B cell (primary cell): ENCODE data around the gene HSPH1. TPM values are rescaled to one million over a fixed set of nuclear protein-coding genes. Genes with fewer than 3 reads are reported as not detected.
"Not testable (repeated sequence)": the region's sequence is repeated elsewhere in the genome, so short reads cannot be mapped to it uniquely, and the experiment has no call there.

Source experiments
- ATAC-seq: fragments of 200-7000 bp; cut with Tn5 transposase; one replicate; pipeline ENCODE4 v1.10.0; 2021; ENCODE audit warnings: low read depth, mild to moderate bottlenecking, moderate number of reproducible peaks, moderate library complexity
- CTCF ChIA-PET: fragments of 350-600 bp; sonication (Branson Sonifier 250); formaldehyde crosslinking; loops from one replicate; lab custom pipeline; 2021; ENCODE audit warnings: antibody characterized with exemption, inconsistent platforms; lab: Charles Lee
- POLR2A ChIA-PET: fragments of 350-600 bp; sonication (Branson Sonifier 250); formaldehyde crosslinking; loops from one replicate; lab custom pipeline; 2021; ENCODE audit warnings: antibody characterized with exemption; lab: Charles Lee
- DNase-seq: peaks from one replicate; pipeline ENCODE4 v3.0.0; 2013
- H2AFZ ChIP-seq: 2 replicates; pipeline ENCODE4 v1.6.1; 2012; ENCODE audit warnings: mild to moderate bottlenecking, low read depth, low read length; ENCODE audit not compliant: insufficient read depth, poor library complexity, severe bottlenecking
- H3K27ac ChIP-seq, 2 donors: 1 replicate in 1 of 2; 2 replicates in 1 of 2; pipeline ENCODE4 v1.5.1; 2012 to 2013; ENCODE audit warnings: low read length in 2 of 2, mild to moderate bottlenecking in 2 of 2, moderate library complexity in 1 of 2
- H3K27me3 ChIP-seq, 4 experiments: fragments of 200-600 bp in 1 of 4; sonication (generic) in 1 of 4; replicated peaks in 1 of 4; 1 replicate in 2 of 4; 2 replicates in 2 of 4; pipeline versions ENCODE4 v1.6.1 to v1.7.0; 2013 to 2016; ENCODE audit warnings: low read length in 3 of 4, mild to moderate bottlenecking in 2 of 4, mixed read lengths in 1 of 4, moderate library complexity in 1 of 4; ENCODE audit not compliant: insufficient read depth in 4 of 4, control insufficient read depth in 3 of 4; ENCODE audit errors: control extremely low read depth in 1 of 4
- H3K36me3 ChIP-seq, 2 experiments: replicated peaks in 1 of 2; 1 replicate in 1 of 2; 2 replicates in 1 of 2; pipeline versions ENCODE4 v1.6.1 to v1.7.1; 2013; ENCODE audit warnings: low read length in 1 of 2; ENCODE audit not compliant: insufficient read depth in 2 of 2, control insufficient read depth in 1 of 2; ENCODE audit errors: control extremely low read depth in 1 of 2, extremely low read depth in 1 of 2
- H3K4me1 ChIP-seq, 2 donors: fragments of 200-600 bp in 1 of 2; sonication (generic) in 1 of 2; 1 replicate in 1 of 2; 2 replicates in 1 of 2; pipeline versions ENCODE4 v1.5.1 to v1.6.1; 2013 to 2017; ENCODE audit warnings: low read length in 2 of 2; ENCODE audit not compliant: control insufficient read depth in 2 of 2, insufficient read depth in 2 of 2
- H3K4me2 ChIP-seq: replicated peaks from 2 replicates; pipeline ENCODE3; 2012; ENCODE audit warnings: mild to moderate bottlenecking, low read depth, low read length; ENCODE audit not compliant: poor library complexity, severe bottlenecking
- H3K4me3 ChIP-seq, 5 experiments: fragments of 200-600 bp in 1 of 5; sonication (generic) in 1 of 5; 1 replicate in 3 of 5; 2 replicates in 2 of 5; pipeline versions ENCODE4 v1.5.1 to v1.7.0; 2011 to 2016; ENCODE audit warnings: low read length in 4 of 5, mild to moderate bottlenecking in 4 of 5, low read depth in 2 of 5, control low read depth in 1 of 5, moderate library complexity in 1 of 5; ENCODE audit not compliant: insufficient read depth in 1 of 5; ENCODE audit errors: control extremely low read depth in 1 of 5, extremely low read depth in 1 of 5
- H3K79me2 ChIP-seq: fragments of 200-600 bp; sonication (generic); one replicate; pipeline ENCODE4 v1.6.0; 2016; ENCODE audit warnings: low read length; ENCODE audit not compliant: control insufficient read depth, insufficient read depth
- H3K9ac ChIP-seq: fragments of 200-600 bp; sonication (generic); 2 replicates; pipeline ENCODE4 v1.6.1; 2017; ENCODE audit warnings: mild to moderate bottlenecking, low read length, moderate library complexity
- H3K9me3 ChIP-seq, 3 donors: one replicate each; pipeline versions ENCODE4 v1.6.1 to v1.7.1; 2013; ENCODE audit warnings: low read length in 2 of 3; ENCODE audit not compliant: control insufficient read depth in 2 of 3, insufficient read depth in 1 of 3; ENCODE audit errors: control extremely low read depth in 1 of 3
- H4K20me1 ChIP-seq: 2 replicates; pipeline ENCODE4 v1.6.0; 2012; ENCODE audit warnings: mild to moderate bottlenecking, low read length; ENCODE audit not compliant: insufficient read depth, control insufficient read depth, poor library complexity, severe bottlenecking
- H3K27ac Mint-ChIP-seq: one replicate; pipeline ENCODE4 v1.8.0; 2021; ENCODE audit warnings: mixed read lengths
- H3K27me3 Mint-ChIP-seq: one replicate; pipeline ENCODE4 v1.8.0; 2021; ENCODE audit warnings: mixed read lengths
- H3K4me1 Mint-ChIP-seq: one replicate; pipeline ENCODE4 v1.8.0; 2021; ENCODE audit warnings: mixed read lengths
- H3K4me3 Mint-ChIP-seq: one replicate; pipeline ENCODE4 v1.8.0; 2021; ENCODE audit warnings: mixed read lengths
- H3K9me3 Mint-ChIP-seq: one replicate; pipeline ENCODE4 v1.8.0; 2022; ENCODE audit warnings: mixed read lengths; ENCODE audit not compliant: insufficient read depth
- EZH2 ChIP-seq: IDR thresholded peaks from 2 replicates; pipeline ENCODE4 v1.6.1; 2012; ENCODE audit warnings: borderline replicate concordance, low read depth, mild to moderate bottlenecking, moderate library complexity, low read length; ENCODE audit not compliant: insufficient read depth, poor library complexity, severe bottlenecking
- WGBS: methylation state at CpG from one replicate; pipeline ENCODE4 v1.1.5; 2013; ENCODE audit warnings: missing lambda C conversion rate; ENCODE audit not compliant: insufficient coverage; 5-methylcytosine and 5-hydroxymethylcytosine counted together
- intact Hi-C: fragments of 100-400 bp; cut with micrococcal nuclease; formaldehyde crosslinking; loops from one replicate; pipeline ENCODE4 v1.10.0; 2022
- polyA plus RNA-seq: library from polyadenylated mRNA; depleted of rRNA; stranded (reverse); fragments of >200 nt; gene quantifications from 2 replicates; pipeline ENCODE4 v1.2.3, GENCODE V29; 2012
- total RNA-seq, 2 donors: library from RNA; stranded (reverse); fragments of 120-200 nt in 1 of 2; gene quantifications; 1 replicate in 1 of 2; 2 replicates in 1 of 2; pipeline versions ENCODE4 v1.2.3 to v1.2.4, GENCODE V29; 2013 to 2022
- TF ChIP-seq, protein P1 (sequence below): fragments of 200-600 bp; IDR thresholded peaks from one replicate; pipeline ENCODE4 v1.8.0; 2022; ENCODE audit warnings: antibody characterized with exemption, mild to moderate bottlenecking

Gene HSPH1
- total and polyA plus RNA-seq, 2 donors (not counting 1 experiment from before 2014, with no cell fraction given), result 15.4 to 56.4 TPM

DNA sequence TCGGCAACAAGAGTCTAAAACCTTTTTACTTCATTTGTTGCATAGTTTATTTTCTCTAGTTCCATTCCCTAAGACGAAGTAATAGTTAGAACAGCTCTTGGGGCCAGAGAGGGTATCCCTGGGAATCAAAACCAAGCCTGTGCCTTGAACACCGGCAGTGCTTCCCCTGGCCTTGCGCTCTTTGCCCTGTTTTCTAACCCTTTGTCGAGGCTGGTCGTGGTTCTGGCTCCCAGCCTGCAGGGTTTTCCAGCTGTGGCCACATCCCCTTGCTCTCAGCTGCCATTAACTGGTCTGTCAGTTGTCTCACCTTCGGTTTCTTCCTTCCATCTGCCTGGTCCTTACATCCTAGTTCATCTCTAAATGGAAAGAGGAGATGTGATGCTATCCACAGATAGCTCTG, 61.0 kb downstream of the HSPH1 start:
- 65% methylated on average over 5 of the region's 7 CpGs for WGBS
- ATAC-seq, result no peak
- H3K4me3 Mint-ChIP-seq, result no peak overlapping the region
- ChIA-PET CTCF (no interaction called here), POLR2A (no interaction called here)
- peaks cover 23% of the 10 kb centered on the region for H3K27me3 Mint-ChIP-seq
- Histone ChIP-seq H3K4me1 (no peaks in the 10 kb centered on the region), H3K4me3 (no peak overlapping the region), H3K9me3 (no peaks in the 10 kb centered on the region), H3K79me2 (no peaks in the 10 kb centered on the region), H3K36me3 (no peaks in the 10 kb centered on the region), H4K20me1 (no peaks in the 10 kb centered on the region), H3K4me2 (no peak overlapping the region), H3K27ac (no peak overlapping the region), H3K9ac (no peak overlapping the region), H3K27me3 (peaks cover 0 to 5% (median 0%) of the 10 kb centered on the region in 4 experiments), H2AFZ (no peak overlapping the region)
- H3K4me1 Mint-ChIP-seq, result no peaks in the 10 kb centered on the region
- DNase-seq, result no peak
- no peaks in the 10 kb centered on the region for H3K9me3 Mint-ChIP-seq
- intact Hi-C loops, result no loop called here
- TF ChIP-seq, protein P1, sequence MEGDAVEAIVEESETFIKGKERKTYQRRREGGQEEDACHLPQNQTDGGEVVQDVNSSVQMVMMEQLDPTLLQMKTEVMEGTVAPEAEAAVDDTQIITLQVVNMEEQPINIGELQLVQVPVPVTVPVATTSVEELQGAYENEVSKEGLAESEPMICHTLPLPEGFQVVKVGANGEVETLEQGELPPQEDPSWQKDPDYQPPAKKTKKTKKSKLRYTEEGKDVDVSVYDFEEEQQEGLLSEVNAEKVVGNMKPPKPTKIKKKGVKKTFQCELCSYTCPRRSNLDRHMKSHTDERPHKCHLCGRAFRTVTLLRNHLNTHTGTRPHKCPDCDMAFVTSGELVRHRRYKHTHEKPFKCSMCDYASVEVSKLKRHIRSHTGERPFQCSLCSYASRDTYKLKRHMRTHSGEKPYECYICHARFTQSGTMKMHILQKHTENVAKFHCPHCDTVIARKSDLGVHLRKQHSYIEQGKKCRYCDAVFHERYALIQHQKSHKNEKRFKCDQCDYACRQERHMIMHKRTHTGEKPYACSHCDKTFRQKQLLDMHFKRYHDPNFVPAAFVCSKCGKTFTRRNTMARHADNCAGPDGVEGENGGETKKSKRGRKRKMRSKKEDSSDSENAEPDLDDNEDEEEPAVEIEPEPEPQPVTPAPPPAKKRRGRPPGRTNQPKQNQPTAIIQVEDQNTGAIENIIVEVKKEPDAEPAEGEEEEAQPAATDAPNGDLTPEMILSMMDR, result no peak
- no peak for TF ChIP-seq EZH2
- H3K27ac Mint-ChIP-seq, result no peak overlapping the region

DNA sequence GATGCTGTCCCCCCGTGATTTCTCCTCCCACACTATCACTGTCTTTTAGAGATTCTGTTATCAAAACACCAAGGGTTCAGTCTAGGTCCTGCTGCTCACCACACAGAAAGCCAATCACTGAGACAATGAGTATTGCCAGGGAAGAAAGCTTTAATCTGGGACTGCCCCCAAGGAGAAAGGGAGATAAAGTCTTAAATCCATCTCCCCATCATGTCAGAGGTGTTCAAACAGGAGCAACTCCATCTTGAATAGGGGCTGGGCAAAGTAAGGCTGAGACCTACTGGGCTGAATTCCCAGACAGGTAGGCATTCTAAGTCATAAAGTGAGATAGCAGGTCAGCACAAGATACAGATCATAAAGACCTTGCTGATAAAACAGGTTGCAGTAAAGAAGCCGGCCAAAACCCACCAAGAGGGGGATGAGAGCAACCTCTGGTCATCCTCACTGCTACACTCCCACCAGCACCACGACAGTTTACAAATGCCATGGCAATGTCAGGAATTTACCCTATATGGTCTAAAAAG, 63.7 kb downstream of the HSPH1 start:
- H3K27ac Mint-ChIP-seq, H3K4me3 ChIP-seq, H3K4me1 ChIP-seq, H3K36me3 ChIP-seq, CTCF ChIA-PET, ATAC-seq, H3K79me2 ChIP-seq, DNase-seq, H3K9ac ChIP-seq, H3K27me3 ChIP-seq, H4K20me1 ChIP-seq, H2AFZ ChIP-seq, H3K9me3 ChIP-seq, H3K4me1 Mint-ChIP-seq, POLR2A ChIA-PET, intact Hi-C loops, H3K9me3 Mint-ChIP-seq, H3K4me2 ChIP-seq, H3K27ac ChIP-seq, H3K4me3 Mint-ChIP-seq: not testable (repeated sequence)
- H3K27me3 Mint-ChIP-seq, result peaks cover 27% of the 10 kb centered on the region
- no CpG with 5 or more reads among the region's 3 CpGs for WGBS
